H7 (cell line): Measurements from ENCODE around the gene TBX21. TPM values are rescaled to one million over a fixed set of nuclear protein-coding genes. Genes with fewer than 3 reads are reported as not detected.

ENCODE experiments used
- DNase-seq: peaks from one replicate; pipeline ENCODE4 v3.0.0; 2012
- H3K27me3 ChIP-seq: 2 replicates; pipeline ENCODE4 v1.6.0; 2011; ENCODE audit warnings: mild to moderate bottlenecking, low read length; ENCODE audit not compliant: control insufficient read depth, insufficient read depth
- H3K36me3 ChIP-seq: replicated peaks from 2 replicates; pipeline ENCODE4 v1.5.1; 2011; ENCODE audit warnings: low read length; ENCODE audit not compliant: control insufficient read depth, insufficient read depth
- H3K4me3 ChIP-seq: 2 replicates; pipeline ENCODE4 v1.5.1; 2011; ENCODE audit warnings: low read depth, mild to moderate bottlenecking, control low read depth, low read length, moderate library complexity; ENCODE audit not compliant: insufficient read depth
- total RNA-seq: library from RNA; depleted of rRNA; stranded (reverse); fragments of >200 nt; shearing (Covaris generic); gene quantifications from 2 replicates; pipeline ENCODE4 v1.2.3, GENCODE V29; 2014

The TBX21 gene
- total RNA-seq, 1 experiment from 2014 or later, result not detected

GRCh38 chr17:47694581-47695428 is 38.2 kb upstream of the TBX21 start:
- no peaks in the 10 kb centered on the region for H3K36me3 ChIP-seq
- peak overlapping the region; percentile 84 for H3K4me3 ChIP-seq
- no peaks in the 10 kb centered on the region for H3K27me3 ChIP-seq
- no peak for DNase-seq

DNA sequence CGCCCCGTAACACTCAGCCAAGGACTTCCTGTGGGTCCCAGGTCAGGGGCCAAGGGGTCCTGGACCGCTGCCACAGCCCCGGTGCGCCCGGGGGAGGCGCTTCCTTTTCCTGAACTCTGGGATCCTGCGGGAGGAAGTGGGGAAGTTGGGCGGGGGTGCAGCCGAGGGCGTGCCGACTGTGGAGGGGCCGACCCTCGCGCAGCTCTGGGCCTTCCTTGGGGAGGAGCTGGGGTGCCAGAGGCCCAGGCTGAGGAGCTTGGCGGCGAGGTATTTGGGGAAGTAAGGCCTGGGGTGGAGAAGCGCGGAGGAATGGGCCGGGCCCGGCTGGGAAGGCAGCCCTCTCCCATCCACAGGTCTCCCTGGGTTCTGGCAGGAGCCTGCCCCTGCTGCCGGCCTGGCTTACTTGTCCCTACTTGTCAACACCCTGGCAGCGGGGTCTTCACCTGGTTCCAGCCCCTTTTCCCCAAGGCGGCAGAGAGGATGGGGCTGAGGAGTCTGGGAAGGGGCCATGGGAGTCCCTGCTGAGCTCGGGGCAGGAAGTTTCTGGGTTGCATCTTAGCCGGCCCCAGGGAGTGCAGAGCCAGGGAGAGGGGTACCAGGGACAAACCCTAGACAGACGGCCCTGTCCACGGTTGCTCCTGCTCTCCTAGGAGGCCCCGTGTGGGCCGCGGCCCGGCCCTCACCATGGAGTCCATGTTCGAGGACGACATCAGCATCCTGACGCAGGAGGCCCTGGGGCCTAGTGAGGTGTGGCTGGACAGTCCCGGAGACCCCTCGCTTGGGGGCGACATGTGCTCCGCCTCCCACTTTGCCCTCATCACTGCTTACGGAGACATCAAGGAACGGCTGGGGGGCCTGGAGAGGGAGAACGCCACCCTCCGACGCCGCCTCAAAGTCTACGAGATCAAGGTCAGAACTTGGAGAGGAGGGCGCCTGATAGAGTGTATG is 37.3 kb upstream of the TBX21 start:
- Histone ChIP-seq H3K36me3 (no peaks in the 10 kb centered on the region), H3K4me3 (peak overlapping the region; percentile 84), H3K27me3 (no peaks in the 10 kb centered on the region)
- DNase-seq, result peak; percentile 88

GRCh38 chr17:47696717-47697642 is 36.1 kb upstream of the TBX21 start:
- Histone ChIP-seq H3K36me3 (no peaks in the 10 kb centered on the region), H3K27me3 (no peaks in the 10 kb centered on the region), H3K4me3 (no peak overlapping the region)
- peak; percentile 19 for DNase-seq

- Histone ChIP-seq H3K27me3 (no peaks in the 10 kb centered on the region), H3K36me3 (no peaks in the 10 kb centered on the region), H3K4me3 (no peak overlapping the region)
- peak; percentile 11 for DNase-seq
Observed at GRCh38 chr17:47697906-47698711, 34.9 kb upstream of the TBX21 start.

GRCh38 chr17:47698749-47699535 is 34.1 kb upstream of the TBX21 start:
- H3K36me3 ChIP-seq, result no peaks in the 10 kb centered on the region
- H3K27me3 ChIP-seq, result no peaks in the 10 kb centered on the region
- H3K4me3 ChIP-seq, result no peak overlapping the region
- DNase-seq, result peak; percentile 98

- Histone ChIP-seq H3K27me3 (no peaks in the 10 kb centered on the region), H3K4me3 (no peak overlapping the region), H3K36me3 (no peaks in the 10 kb centered on the region)
- DNase-seq, result no peak
Observed at GRCh38 chr17:47699536-47699840, 33.5 kb upstream of the TBX21 start.

- no peak overlapping the region for H3K4me3 ChIP-seq
- no peaks in the 10 kb centered on the region for H3K27me3 ChIP-seq
- H3K36me3 ChIP-seq, result no peaks in the 10 kb centered on the region
- peak; percentile 33 for DNase-seq
Observed at GRCh38 chr17:47700471-47701449, 32.3 kb upstream of the TBX21 start.

- no peaks in the 10 kb centered on the region for H3K27me3 ChIP-seq
- no peaks in the 10 kb centered on the region for H3K36me3 ChIP-seq
- DNase-seq, result peak; percentile 73
- no peak overlapping the region for H3K4me3 ChIP-seq
Observed at GRCh38 chr17:47701608-47702007, 31.4 kb upstream of the TBX21 start.

GRCh38 chr17:47702391-47702995 is 30.5 kb upstream of the TBX21 start:
- no peak for DNase-seq
- Histone ChIP-seq H3K4me3 (no peak overlapping the region), H3K36me3 (no peaks in the 10 kb centered on the region), H3K27me3 (no peaks in the 10 kb centered on the region)

- Histone ChIP-seq H3K27me3 (no peaks in the 10 kb centered on the region; the same call in 1 of the 2 replicates), H3K4me3 (no peak overlapping the region), H3K36me3 (no peaks in the 10 kb centered on the region)
- no peak for DNase-seq
Observed at GRCh38 chr17:47703191-47703591, 29.8 kb upstream of the TBX21 start.

GRCh38 chr17:47703671-47704070 is 29.4 kb upstream of the TBX21 start:
- Histone ChIP-seq H3K27me3 (no peaks in the 10 kb centered on the region; the same call in 1 of the 2 replicates), H3K4me3 (no peak overlapping the region), H3K36me3 (no peaks in the 10 kb centered on the region)
- DNase-seq, result no peak

DNA sequence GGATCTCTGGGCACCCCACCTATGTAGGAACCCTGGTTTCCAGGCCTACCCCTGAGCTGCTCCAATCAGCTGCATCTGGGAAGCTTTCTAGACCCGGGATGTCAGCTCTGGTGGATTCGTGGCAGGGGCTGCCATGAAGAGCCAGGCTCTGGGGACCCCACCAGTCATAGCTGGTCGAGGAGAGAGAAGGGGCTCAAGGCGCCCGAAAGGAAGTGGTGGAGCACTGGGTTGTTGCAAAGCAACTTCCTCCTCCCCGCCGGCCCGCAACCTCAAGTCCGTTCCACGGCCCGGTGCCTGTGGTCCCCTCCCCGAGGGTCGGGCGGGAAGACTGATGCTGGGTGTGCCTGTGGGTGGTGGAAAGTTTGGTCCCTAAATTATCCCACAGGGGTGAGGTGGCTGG is 28.9 kb upstream of the TBX21 start:
- H3K4me3 ChIP-seq, result no peak overlapping the region
- no peaks in the 10 kb centered on the region; the same call in 1 of the 2 replicates for H3K27me3 ChIP-seq
- DNase-seq, result no peak

More for the DNA sequence above, 28.9 kb upstream of the TBX21 start:
- no peaks in the 10 kb centered on the region for H3K36me3 ChIP-seq
